Measurements from ENCODE around the gene TTI1. TPM values are rescaled to one million over a fixed set of nuclear protein-coding genes. Genes with fewer than 3 reads are reported as not detected.

TTI1 gene
- total and polyA plus RNA-seq, 2 experiments from 2014 or later, result 15.1 TPM

DNA sequence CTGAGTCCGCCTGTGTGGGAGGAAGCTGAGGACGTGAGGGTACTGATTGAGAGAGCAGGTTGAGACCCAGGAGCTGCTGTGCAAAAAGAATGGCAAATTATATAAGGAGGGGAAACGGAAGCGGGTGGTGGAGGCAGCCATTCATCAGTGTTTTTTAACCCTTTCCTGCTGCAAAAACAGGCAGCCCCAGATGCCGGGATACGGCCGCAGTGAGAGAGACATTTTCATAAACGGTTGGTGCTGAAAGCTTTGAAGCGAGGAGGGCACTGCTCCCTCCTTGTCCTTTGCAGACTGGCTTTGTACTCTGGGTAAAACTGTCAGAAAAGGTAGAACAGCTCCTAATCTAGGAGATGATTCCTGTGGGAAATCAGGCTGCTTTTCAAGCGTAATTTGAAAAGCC lies 56.4 kb downstream of the TTI1 start:
- Histone ChIP-seq H3K4me1 (ENCODE audit: insufficient read depth) (no peaks in the 10 kb centered on the region), H3K36me3 (replicated peaks; ENCODE audit: insufficient read depth, low read depth) (no peaks in the 10 kb centered on the region), H3K27ac (no peak overlapping the region), H3K4me3 (no peak overlapping the region), H3K9me3 (ENCODE audit: low read depth) (no peaks in the 10 kb centered on the region), H3K4me2 (no peak overlapping the region), H3K79me2 (no peaks in the 10 kb centered on the region), H3K9me2 (replicated peaks; ENCODE audit: insufficient read depth) (no peaks in the 10 kb centered on the region), H4K20me1 (ENCODE audit: insufficient read depth, poor library complexity, severe bottlenecking) (no peaks in the 10 kb centered on the region), H3K27me3 (no peaks in the 10 kb centered on the region), H2AFZ (no peak overlapping the region)
- no peak for TF ChIP-seq EZH2 (IDR thresholded peaks at IDR 0.05; ENCODE audit: borderline replicate concordance)
- 43% methylated on average over 10 of the region's 10 CpGs for WGBS (ENCODE audit: low lambda C conversion rate, missing lambda C conversion rate)
- DNase-seq (ENCODE audit: low spot score), result no peak

DNA sequence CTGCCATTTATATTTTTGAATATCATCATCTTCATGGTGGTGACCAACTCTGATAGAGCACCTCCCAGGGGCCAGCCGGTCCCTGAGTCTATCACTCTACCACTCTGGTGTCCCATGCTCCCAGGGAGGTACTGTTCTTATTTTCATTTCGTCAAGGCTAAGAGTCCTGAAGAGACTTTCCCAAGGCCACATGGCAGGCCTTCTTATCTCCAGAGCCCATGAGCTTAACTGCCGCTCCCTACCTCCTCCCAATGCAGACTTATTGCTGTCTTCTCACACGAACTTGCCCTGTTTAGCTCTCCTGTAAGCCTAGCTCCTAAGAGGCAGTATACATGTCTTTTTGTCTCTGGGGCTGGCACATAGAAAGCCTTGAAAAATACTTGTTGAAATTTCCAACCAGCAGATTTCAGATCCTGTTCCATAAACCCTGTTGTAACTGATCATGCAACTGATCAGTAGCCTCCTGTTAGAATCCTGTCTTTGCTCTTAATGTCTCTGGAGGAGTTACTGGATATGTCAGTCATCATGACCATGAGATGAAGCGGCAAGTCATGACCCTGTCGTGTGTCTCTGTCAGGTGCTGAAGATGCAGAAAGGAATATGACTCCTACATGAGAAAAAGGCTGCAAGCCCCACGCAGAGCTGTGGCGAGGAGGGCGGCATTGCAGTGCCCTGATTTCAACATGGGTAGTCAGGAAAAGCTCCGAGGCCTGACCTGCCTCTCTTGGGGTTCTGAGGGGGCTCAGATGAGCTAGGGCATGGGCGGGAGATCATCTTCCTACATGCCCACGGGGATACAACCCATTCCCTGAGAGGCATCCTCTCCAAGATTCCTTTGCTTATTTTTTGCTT lies 60.0 kb downstream of the TTI1 start:
- no peaks in the 10 kb centered on the region for H3K36me3 ChIP-seq (replicated peaks; ENCODE audit: insufficient read depth, low read depth)
- TF ChIP-seq EZH2phosphoT487 (IDR thresholded peaks at IDR 0.05; ENCODE audit: low read depth, severe bottlenecking, unreplicated experiment) (no peak), EZH2 (IDR thresholded peaks at IDR 0.05; ENCODE audit: borderline replicate concordance) (no peak)
- TF ChIP-seq, protein P1, sequence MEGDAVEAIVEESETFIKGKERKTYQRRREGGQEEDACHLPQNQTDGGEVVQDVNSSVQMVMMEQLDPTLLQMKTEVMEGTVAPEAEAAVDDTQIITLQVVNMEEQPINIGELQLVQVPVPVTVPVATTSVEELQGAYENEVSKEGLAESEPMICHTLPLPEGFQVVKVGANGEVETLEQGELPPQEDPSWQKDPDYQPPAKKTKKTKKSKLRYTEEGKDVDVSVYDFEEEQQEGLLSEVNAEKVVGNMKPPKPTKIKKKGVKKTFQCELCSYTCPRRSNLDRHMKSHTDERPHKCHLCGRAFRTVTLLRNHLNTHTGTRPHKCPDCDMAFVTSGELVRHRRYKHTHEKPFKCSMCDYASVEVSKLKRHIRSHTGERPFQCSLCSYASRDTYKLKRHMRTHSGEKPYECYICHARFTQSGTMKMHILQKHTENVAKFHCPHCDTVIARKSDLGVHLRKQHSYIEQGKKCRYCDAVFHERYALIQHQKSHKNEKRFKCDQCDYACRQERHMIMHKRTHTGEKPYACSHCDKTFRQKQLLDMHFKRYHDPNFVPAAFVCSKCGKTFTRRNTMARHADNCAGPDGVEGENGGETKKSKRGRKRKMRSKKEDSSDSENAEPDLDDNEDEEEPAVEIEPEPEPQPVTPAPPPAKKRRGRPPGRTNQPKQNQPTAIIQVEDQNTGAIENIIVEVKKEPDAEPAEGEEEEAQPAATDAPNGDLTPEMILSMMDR (IDR thresholded peaks at IDR 0.05; ENCODE audit: poor library complexity), result no peak
- H3K79me2 ChIP-seq, result no peaks in the 10 kb centered on the region
- no peaks in the 10 kb centered on the region for H3K27me3 ChIP-seq
- WGBS (ENCODE audit: low lambda C conversion rate, missing lambda C conversion rate), result 87% methylated on average over 12 of the region's 12 CpGs
- H3K9me2 ChIP-seq (replicated peaks; ENCODE audit: insufficient read depth), result no peaks in the 10 kb centered on the region
- no peak overlapping the region for H3K27ac ChIP-seq
- no peaks in the 10 kb centered on the region for H3K4me1 ChIP-seq (ENCODE audit: insufficient read depth)
- no peaks in the 10 kb centered on the region for H3K9me3 ChIP-seq (ENCODE audit: low read depth)
- H4K20me1 ChIP-seq (ENCODE audit: insufficient read depth, poor library complexity, severe bottlenecking), result no peaks in the 10 kb centered on the region
- no peak overlapping the region for H2AFZ ChIP-seq
- no peak overlapping the region for H3K4me2 ChIP-seq
- no peak for DNase-seq (ENCODE audit: low spot score)
- H3K4me3 ChIP-seq, result no peak overlapping the region

DNA sequence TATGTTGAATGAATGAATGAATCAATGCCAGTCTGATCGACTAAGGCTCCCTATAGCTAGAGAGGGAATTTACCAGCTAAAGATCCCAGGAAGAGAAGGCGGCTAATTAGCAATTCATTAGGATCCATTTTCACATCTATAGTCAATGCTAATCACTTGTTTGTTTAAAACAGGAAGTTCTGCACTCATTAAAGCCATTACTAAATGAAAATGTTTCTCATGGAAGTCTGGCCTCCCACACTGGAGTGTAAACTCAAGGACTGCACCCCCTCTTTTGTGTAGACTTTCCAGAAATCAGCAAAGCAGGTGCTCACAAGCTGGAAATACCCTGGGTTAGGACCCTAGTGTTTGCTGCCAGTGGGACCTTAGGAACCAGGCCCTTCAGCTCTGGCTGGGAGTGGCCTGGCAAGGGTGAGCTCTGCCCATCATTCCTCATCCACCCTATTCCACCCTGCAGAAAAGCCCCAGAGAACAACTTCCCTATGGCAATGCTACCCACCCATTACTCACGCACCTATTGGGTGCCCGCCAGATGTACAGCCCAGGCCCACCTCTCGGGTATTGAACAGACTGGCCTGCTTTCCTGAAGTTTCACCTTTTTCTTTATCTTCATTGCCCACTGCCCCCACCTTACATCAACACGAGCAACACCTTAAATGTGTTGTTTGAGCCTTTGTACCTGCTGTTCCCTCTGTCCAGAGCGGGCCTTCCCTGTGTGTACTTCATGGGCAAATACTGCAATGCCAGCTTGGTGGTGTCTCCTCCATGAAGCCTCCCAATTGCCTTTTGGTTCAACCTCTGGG lies 60.8 kb downstream of the TTI1 start:
- no peak for DNase-seq (ENCODE audit: low spot score)
- TF ChIP-seq, protein P1 (IDR thresholded peaks at IDR 0.05; ENCODE audit: poor library complexity), result no peak
- TF ChIP-seq EZH2phosphoT487 (IDR thresholded peaks at IDR 0.05; ENCODE audit: low read depth, severe bottlenecking, unreplicated experiment), result no peak
- no peak for TF ChIP-seq EZH2 (IDR thresholded peaks at IDR 0.05; ENCODE audit: borderline replicate concordance)
- Histone ChIP-seq H3K9me2 (replicated peaks; ENCODE audit: insufficient read depth) (no peaks in the 10 kb centered on the region), H3K27me3 (no peaks in the 10 kb centered on the region), H3K4me3 (no peak overlapping the region), H2AFZ (no peak overlapping the region), H4K20me1 (ENCODE audit: insufficient read depth, poor library complexity, severe bottlenecking) (no peaks in the 10 kb centered on the region), H3K9me3 (ENCODE audit: low read depth) (no peaks in the 10 kb centered on the region), H3K4me2 (no peak overlapping the region), H3K27ac (no peak overlapping the region), H3K79me2 (no peaks in the 10 kb centered on the region), H3K36me3 (replicated peaks; ENCODE audit: insufficient read depth, low read depth) (no peaks in the 10 kb centered on the region), H3K4me1 (ENCODE audit: insufficient read depth) (no peaks in the 10 kb centered on the region)
- WGBS (ENCODE audit: low lambda C conversion rate, missing lambda C conversion rate), result 90% methylated on average over 7 of the region's 7 CpGs

Data from hepatocyte (in vitro differentiated cells).